ENCODE results near the gene PRIMPOL.
"Not testable (repeated sequence)": the region's sequence is repeated elsewhere in the genome, so short reads cannot be mapped to it uniquely, and the experiment has no call there.

The PRIMPOL gene

DNA sequence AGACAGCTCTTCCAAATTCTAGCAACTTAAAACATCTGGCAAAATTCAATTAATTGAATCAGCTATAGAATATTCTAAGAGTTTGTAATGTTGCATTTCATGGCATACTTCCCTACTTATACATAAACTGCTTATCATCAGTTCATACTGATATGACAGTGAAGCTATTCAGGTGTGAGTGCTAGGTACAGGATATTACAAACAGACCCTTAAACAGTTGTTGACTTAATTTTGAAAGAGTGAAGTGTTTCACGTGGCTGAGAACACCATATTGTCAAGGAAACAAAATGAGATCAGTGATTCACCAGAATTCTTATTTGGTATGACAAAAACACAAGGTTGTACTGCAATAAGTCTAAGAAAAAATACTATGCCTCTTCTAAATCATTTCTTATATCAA, 56.9 kb downstream of the PRIMPOL start:
- no peak for DNase-seq (ENCODE audit: low read depth, low spot score)

DNA sequence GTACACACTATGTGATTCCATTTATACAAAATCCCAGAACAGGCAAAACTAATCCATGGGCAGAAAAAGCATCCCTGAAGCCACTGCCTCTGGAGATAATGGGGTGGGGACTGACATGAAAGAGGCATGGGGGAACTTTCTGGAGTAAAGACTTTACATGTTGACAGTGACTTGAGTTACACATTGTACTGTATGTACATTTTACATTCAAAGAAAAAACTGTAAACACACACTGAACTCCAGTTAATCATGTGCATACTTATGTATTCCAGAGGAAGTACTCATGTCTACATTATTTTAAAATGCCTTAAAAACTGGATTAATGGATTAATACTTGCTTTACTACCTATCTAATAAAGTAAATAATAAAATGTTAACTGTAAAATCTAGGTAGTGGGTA, 62.8 kb downstream of the PRIMPOL start:
- no peak for DNase-seq (ENCODE audit: low read depth, low spot score)

DNA sequence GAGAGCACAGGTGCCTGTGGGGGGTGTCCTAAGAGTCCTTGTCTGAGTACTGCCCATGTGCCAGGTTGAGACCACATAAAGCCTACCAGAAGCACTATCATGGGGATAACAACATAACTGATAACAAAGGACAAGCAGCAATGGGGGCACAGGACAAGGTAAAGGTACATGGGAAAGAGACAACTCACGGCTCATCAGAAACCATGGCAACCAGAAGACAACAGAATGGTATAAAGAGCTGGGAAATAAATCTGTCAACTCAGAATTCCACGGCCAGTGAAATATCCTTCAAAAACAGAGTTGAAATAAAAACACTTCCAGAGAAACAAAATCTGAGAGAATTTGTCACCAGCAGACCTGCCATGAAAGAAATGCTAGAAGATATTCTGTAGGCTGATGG, 64.3 kb downstream of the PRIMPOL start:
- DNase-seq (ENCODE audit: low read depth, low spot score), result no peak

DNA sequence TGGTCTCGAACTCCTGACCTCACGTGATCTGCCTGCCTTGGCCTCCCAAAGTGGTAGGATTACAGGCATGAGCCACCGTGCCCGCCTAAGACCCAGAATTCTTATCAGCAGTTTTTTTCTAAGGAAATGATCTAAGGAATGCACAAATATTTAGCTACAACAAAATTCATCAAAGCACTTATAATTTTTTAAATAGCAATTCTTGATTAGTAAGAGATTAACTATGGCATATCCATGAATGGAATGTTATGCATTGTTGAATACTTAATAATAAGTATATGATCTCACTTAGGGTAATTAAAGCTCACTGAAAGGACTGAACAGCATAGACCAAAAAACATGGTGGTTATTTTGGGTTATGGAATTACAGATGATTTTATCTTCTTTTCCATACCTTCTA, 66.0 kb downstream of the PRIMPOL start:
- DNase-seq (ENCODE audit: low read depth, low spot score), result no peak

DNA sequence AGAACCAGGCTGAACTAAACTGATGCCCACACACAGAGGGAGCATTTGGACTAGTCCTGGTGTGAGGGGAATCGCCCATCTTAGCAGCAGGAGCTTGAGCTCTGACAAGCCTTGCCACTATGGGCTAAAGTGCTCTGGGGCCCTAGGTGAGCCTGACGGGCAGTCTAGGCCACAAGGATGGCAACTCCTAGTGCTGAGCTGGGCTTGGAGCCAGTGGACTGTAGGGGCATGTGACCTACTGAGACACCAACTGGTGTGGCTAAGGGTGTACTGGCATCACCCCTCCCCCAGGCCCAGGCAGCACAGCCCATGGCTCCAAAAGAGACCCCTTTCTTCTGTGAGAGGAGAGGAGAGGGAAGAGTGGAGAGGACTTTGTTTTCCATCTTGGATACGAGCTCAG, 69.9 kb downstream of the PRIMPOL start:
- no peak for DNase-seq (ENCODE audit: low read depth, low spot score)

DNA sequence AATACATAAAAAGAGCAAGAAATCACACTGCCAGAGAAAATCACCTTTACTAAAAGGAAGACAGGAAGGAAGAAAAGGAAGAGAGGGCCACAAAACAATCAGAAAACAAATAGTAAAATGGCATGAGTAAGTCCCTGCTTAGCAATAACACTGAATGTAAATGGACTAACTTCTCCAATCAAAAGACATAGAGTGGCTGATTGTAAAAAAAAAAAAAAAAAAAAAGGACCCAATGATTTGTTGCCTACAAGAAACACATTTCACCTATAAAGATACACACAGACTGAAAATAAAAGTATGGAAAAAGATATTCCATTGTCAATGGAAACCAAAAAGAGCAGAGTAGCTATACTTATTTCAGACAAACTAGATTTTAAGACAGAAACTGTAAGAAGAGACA, 71.7 kb downstream of the PRIMPOL start:
- no peak for DNase-seq (ENCODE audit: low read depth, low spot score)

DNA sequence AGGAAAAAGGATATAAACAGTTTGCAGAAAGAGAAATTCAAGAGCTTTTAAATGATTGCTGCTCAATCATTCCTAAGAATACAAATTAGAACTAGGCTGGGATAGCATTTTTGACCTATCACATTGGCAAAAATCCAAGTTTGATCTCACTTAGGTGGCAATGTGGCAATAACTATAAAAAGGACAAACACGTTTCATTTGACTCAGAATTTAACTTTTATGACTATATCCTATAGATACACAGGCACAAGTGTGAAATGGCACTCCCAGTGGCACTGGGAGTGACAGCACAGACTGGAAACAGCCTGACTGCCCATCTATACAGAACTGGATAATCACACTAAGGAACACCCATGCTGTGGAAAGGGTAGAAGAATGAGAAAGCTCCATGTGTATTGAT, 73.3 kb downstream of the PRIMPOL start:
- no peak for DNase-seq (ENCODE audit: low read depth, low spot score)

DNA sequence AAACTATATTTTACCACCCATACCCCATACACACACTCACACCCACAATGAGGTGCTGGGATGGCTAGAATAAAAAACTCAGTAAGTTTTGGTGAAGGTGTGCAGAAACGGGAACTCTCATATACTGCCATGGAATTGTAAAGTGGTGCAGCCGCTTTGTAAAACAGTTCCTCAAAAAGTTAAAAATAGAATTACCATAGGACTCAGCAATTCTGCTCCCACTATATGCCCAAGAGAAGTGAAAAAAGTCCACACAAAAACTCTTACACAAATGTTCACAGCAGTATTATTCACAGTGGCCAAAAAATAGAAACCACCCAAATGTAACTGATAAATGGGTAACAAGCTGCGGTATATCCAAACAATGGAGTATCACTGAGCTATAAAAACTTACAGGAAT, 77.9 kb downstream of the PRIMPOL start:
- DNase-seq (ENCODE audit: low read depth, low spot score), result no peak

DNA sequence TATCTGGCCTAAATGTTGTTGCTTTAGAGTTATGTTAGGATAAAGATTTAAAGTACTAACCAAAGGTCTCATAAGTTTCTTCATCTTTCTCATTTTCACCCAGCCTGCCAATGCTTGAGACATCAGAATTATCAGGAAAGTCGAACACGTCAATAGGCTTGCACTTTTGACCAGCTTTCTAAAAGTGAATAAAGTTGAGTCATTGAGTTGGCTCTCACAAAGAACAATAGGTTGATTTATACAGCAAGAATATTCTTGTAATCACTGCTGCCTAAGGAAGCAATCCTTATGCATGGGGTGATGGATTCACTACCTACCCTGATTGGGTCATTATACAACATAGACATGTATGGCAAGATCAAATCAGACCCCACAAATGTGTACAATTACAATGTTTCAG, 79.3 kb downstream of the PRIMPOL start:
- DNase-seq (ENCODE audit: low read depth, low spot score), result no peak

DNA sequence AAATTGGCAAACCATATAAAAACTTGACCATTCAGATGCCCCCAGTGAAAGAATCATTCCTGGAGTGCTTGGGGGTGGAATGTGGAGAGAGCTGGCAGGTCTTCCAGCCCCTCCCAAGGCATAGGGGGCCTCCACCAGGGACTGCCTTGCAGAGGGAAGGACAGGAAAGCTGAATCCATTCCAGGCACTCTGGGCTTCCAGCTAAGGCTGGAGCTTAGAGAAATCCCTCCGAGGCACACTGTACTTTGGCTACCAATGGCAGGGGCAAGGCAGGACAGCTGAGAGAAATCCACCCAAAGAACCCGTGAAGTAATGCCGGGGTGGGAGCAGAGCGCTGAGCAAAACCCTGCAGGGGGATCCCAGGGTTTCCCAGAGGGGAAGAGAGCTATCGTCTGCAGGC, 80.4 kb downstream of the PRIMPOL start:
- DNase-seq (ENCODE audit: low read depth, low spot score), result no peak

DNA sequence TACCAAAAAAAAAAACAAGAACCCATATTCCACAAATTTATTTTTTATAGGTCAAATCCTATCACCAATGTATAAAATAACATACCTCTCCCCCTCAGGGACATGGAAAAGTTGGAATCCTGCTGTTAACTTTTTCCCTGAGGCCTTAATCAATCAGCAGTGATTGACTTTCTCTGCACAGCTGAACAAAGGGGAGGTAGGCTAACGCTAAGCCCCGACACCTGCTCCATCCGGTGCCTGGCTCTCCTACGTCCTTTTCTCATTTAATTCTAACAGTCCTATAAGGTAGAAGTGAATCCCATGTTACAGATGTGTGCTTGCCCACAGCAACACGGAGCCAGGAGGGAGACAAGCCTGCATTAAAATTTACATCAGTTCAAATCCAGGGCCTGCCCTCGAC, 81.5 kb downstream of the PRIMPOL start:
- no peak for DNase-seq (ENCODE audit: low read depth, low spot score)

DNA sequence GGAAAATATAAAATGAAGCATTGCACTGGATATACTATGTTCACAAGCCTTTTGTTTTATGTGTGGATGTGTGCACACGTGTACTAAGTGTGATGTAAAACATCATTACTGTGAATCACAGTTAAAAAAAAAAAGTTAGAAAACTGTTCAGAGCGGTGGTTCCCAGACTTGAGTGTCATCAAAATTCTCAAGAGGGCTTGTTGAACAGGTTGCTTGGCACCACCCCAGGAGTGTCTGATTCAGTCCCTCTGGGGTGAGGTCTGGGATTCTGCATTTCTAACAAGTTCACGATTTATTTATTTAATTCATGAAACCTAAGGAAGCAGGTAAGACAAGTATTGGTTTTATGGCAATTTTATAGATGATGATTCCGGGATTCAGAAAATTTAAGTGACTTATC, 82.6 kb downstream of the PRIMPOL start:
- DNase-seq (ENCODE audit: low read depth, low spot score), result no peak

DNA sequence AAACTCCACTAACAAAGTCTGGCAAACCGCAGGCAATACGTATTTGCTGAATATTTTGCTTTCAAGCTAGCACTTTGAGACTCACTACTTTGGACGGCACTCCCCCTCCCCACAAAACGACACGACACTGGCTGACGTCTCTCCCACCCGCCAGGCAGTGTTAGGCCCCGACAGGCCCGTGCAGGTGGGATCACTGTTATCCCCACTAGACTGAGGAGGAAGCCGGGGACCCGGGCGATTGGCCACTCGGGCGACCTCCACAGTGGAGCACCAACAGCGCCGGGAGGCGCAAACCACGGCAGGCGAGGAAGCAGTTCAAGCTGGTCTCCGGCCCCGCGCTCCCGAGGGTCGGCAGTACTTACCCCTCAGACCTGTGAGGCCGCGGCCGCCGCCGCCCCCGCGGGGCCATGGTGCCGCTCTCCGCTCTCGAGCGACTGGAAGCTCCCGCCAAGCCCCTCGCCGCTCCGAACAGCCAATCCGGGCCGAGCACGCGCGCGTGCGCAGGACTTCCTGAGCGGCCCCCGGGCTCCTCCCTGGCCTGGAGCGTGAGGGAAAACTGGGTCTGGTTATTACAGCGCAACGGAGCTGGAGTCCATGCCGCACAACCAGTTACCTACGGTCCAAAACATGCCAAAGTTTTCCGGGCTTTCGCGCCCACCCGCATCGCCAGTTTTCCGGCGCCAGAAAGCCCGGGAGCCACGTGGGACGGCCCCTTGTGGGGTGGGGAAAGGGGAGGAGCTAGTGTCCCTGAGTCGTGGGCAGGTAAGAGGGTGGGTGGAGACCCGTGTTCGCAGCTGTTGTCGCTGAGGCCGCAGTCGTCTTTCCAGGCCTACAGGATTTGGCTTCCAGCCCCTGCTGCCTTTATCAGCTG, 84.4 kb downstream of the PRIMPOL start, which contains the start of gene CENPU:
TSS of gene CENPU (minus strand) at position 443 of the 871 bp plus-strand sequence. CDS start at position 409, 34 bp downstream.
- peak; percentile 88 for DNase-seq (ENCODE audit: low read depth, low spot score)

DNA sequence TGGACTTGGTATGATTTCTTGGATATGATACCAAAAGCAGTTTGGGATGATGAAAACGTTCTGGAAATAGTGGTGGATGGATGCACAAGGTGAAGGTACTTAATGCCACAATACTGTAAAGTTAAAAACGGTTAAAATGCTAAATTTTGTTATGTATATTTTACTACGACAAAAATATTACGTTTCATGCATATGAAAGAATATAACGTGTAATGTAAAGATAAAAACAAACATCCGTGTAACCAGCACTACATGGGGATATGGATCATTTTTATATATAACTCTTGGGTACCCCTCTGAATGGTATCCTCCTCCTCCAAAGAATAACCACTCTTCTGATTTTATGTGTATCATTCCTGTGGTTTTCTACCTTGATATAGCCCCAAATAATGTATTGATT, 85.2 kb downstream of the PRIMPOL start:
- DNase-seq (ENCODE audit: low read depth, low spot score), result no peak

DNA sequence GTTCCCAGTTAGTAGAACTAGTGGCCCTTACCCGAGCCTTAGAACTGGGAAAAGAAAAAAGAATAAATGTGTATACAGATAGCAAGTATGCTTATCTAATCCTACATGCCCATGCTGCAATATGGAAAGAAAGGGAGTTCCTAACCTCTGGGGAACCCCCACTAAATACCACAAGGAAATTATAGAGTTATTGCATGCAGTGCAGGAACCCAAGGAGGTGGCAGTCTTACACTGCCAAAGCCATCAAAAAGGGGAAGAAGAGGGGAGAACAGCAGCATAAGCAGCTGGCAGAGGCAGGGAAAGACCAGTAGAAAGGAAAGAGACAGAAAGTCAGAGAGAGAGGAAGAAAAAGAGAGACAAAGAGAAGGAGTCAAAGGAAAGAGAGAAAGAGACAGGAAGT, 90.0 kb downstream of the PRIMPOL start:
- DNase-seq (ENCODE audit: low read depth, low spot score), result not testable (repeated sequence)

DNA sequence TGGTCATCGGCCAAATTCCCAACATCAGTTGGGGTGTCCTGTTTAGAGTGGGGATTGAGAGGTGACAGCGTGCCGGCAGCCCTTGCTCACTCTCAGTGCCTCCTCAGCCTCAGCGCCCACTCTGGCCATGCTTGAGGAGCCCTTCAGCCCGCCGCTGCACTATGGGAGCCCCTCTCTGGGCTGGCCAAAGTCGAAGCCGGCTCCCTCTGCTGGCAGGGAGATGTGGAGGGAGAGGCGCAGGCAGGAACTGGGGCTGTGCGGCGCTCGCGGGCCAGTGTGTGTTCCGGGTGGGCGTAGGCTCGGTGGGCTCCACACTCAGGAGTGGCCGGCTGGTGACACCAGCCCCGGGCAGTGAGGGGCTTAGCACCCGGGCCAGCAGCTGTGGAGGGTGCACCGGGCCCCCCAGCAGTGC, 91.4 kb downstream of the PRIMPOL start:
- DNase-seq (ENCODE audit: low read depth, low spot score), result no peak

DNA sequence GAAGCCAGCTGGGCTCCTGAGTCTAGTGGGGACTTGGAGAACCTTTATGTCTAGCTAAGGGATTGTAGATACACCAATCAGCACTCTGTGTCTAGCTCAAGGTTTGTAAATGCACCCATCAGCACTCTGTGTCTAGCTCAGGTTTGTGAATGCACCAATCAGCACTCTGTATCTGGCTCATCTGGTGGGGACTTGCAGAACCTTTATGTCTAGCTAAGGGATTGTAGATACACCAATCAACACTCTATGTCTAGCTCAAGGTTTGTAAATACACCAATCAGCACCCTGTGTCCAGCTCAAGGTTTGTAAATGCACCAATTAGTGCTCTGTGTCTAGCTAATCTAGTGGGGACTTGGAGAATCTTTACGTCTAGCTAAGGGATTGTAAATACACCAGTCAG, 92.1 kb downstream of the PRIMPOL start:
- DNase-seq (ENCODE audit: low read depth, low spot score), result not testable (repeated sequence)

DNA sequence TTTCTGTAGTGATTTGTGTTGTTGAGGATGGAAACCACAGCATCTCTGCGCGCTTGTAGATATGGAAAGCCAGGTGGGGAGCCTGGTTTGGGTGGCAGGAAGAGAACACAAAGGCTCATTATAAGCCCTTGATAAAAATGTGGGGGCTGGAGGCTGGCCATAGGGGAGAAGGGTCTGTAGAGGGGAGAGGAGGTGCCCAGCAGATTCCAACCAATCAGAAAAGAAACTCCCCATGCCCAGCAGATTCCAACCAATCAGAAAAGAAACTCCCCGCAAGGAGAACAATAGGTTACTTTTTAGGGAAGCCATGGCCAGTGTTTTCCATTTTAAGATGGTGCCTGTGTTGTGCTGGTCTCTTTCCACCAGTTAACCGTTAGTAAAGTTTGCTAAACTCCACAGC, 94.1 kb downstream of the PRIMPOL start:
- no peak for DNase-seq (ENCODE audit: low read depth, low spot score)

DNA sequence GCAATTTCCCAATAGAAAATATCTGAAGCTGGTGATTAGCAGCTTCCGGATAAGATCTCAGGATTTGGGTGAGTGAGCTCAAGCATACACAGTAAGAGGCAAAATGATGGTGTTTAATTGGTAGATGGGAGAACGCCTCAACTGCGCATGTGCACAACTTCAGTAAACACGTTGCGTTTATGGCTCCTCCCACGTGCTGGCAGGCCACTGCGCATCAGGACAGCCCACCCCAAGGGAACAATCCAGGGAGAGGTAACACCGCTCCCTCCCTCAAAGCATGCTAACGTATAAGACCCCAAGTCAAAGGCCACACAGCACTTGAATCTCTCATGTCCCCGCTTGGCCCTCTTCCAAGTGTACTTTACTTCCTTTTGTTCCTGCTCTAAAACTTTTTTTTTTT, 94.7 kb downstream of the PRIMPOL start:
- DNase-seq (ENCODE audit: low read depth, low spot score), result no peak

Measured in activated CD4-positive, CD25-positive, alpha-beta regulatory T cell treated with anti-CD3 and anti-CD28 coated beads, Interleukin-2, amount 50 U/mL, for 16 hours (primary cell).